AG04450 (cell line): ENCODE results near the gene NIPAL3. TPM values are rescaled to one million over a fixed set of nuclear protein-coding genes. Genes with fewer than 3 reads are reported as not detected.

Experiments used
- CTCF ChIA-PET: fragments of 300-600, 350-600 bp; formaldehyde crosslinking; extraction: SDS; loops from one replicate; lab custom pipeline; 2022; ENCODE audit warnings: antibody characterized with exemption, inconsistent platforms; lab: Charles Lee
- POLR2A ChIA-PET: fragments of 350-600 bp; formaldehyde crosslinking; extraction: SDS; loops from one replicate; lab custom pipeline; 2021; ENCODE audit warnings: antibody characterized with exemption, inconsistent platforms; lab: Yijun Ruan, JAX
- DNase-seq: peaks from one replicate; pipeline ENCODE4 v3.0.0-alpha.2; 2011; ENCODE audit warnings: low read depth, low spot score
- H3K27ac ChIP-seq: one replicate; pipeline ENCODE4 v1.5.1; 2012; ENCODE audit warnings: low read depth, low read length, control low read depth
- H3K27me3 ChIP-seq: one replicate; pipeline ENCODE4 v1.6.0; 2012; ENCODE audit warnings: low read length; ENCODE audit not compliant: control insufficient read depth, insufficient read depth
- H3K4me3 ChIP-seq: 2 replicates; pipeline ENCODE4 v1.5.1; 2011; ENCODE audit warnings: mild to moderate bottlenecking, low read depth, low read length, control low read depth
- H3K9me3 ChIP-seq: 2 replicates; pipeline ENCODE4 v1.5.1; 2012; ENCODE audit warnings: low read length; ENCODE audit not compliant: control insufficient read depth, insufficient read depth
- CTCF ChIP-seq: IDR thresholded peaks from 2 replicates; pipeline ENCODE4 v1.5.1; 2011; ENCODE audit warnings: low read depth, low read length, control low read depth, inconsistent platforms
- polyA plus RNA-seq: library from polyadenylated mRNA; depleted of rRNA; stranded (reverse); fragments of >200 nt; gene quantifications from 2 replicates; pipeline ENCODE4 v1.2.3, GENCODE V29; 2011

Gene NIPAL3
- polyA plus RNA-seq, 1 experiment: 46.5 TPM

GRCh38 chr1:24385160-24385940, 30.3 kb upstream of the NIPAL3 start:
- DNase-seq: no peak
- CTCF ChIA-PET: interaction anchor here (1.3 to 8.9 kb wide), 2 partner anchors 181 to 185 kb away, joined by 3 to 139 read pairs; no protein-coding TSS in a partner anchor
- POLR2A ChIA-PET: no interaction called here
- no peaks in the 10 kb centered on the region for H3K9me3 ChIP-seq
- H3K4me3 ChIP-seq: no peak overlapping the region
- H3K27me3 ChIP-seq: no peaks in the 10 kb centered on the region
- peak; percentile 60 for TF ChIP-seq CTCF
- no peak overlapping the region for H3K27ac ChIP-seq

GRCh38 chr1:24386241-24386640, 29.4 kb upstream of the NIPAL3 start:
- no peak for TF ChIP-seq CTCF
- H3K27ac ChIP-seq: no peak overlapping the region
- H3K4me3 ChIP-seq: no peak overlapping the region
- no peaks in the 10 kb centered on the region for H3K9me3 ChIP-seq
- H3K27me3 ChIP-seq: no peaks in the 10 kb centered on the region
- POLR2A ChIA-PET: no interaction called here
- CTCF ChIA-PET: interaction anchor here (1.3 to 8.9 kb wide), 2 partner anchors 182 to 186 kb away, joined by 3 to 139 read pairs; no protein-coding TSS in a partner anchor
- no peak for DNase-seq

GRCh38 chr1:24386931-24387330, 28.7 kb upstream of the NIPAL3 start:
- no peaks in the 10 kb centered on the region for H3K27me3 ChIP-seq
- ChIA-PET POLR2A (no interaction called here), CTCF (interaction anchor here (1.4 to 8.9 kb wide), 2 partner anchors 187 to 237 kb away, joined by 6 to 139 read pairs; no protein-coding TSS in a partner anchor)
- no peak overlapping the region for H3K4me3 ChIP-seq
- no peak overlapping the region for H3K27ac ChIP-seq
- H3K9me3 ChIP-seq: no peaks in the 10 kb centered on the region
- DNase-seq: no peak
- no peak for TF ChIP-seq CTCF

- no peak for TF ChIP-seq CTCF
- ChIA-PET CTCF (interaction anchor here (0.9 to 8.9 kb wide), 3 partner anchors 184 to 237 kb away, joined by 6 to 139 read pairs (median 9); no protein-coding TSS in a partner anchor), POLR2A (no interaction called here)
- no peak for DNase-seq
- H3K9me3 ChIP-seq: no peaks in the 10 kb centered on the region
- no peak overlapping the region for H3K27ac ChIP-seq
- H3K4me3 ChIP-seq: no peak overlapping the region
- H3K27me3 ChIP-seq: no peaks in the 10 kb centered on the region
These were observed 27.9 kb upstream of the NIPAL3 start for GRCh38 chr1:24387636-24388175.

GRCh38 chr1:24388331-24388885, 27.2 kb upstream of the NIPAL3 start:
- ChIA-PET POLR2A (interaction anchor here (0.5 kb wide), 1 partner anchor 1292 kb away, joined by 4 read pairs; no protein-coding TSS in a partner anchor), CTCF (interaction anchor here (0.9 to 8.9 kb wide), 4 partner anchors 185 to 238 kb away, joined by 6 to 139 read pairs (median 8); no protein-coding TSS in a partner anchor)
- H3K4me3 ChIP-seq: no peak overlapping the region
- DNase-seq: no peak
- H3K9me3 ChIP-seq: no peaks in the 10 kb centered on the region
- no peak for TF ChIP-seq CTCF
- H3K27ac ChIP-seq: no peak overlapping the region
- H3K27me3 ChIP-seq: no peaks in the 10 kb centered on the region
